ENCODE results near the gene CRYL1.

- TF ChIP-seq, protein P1, sequence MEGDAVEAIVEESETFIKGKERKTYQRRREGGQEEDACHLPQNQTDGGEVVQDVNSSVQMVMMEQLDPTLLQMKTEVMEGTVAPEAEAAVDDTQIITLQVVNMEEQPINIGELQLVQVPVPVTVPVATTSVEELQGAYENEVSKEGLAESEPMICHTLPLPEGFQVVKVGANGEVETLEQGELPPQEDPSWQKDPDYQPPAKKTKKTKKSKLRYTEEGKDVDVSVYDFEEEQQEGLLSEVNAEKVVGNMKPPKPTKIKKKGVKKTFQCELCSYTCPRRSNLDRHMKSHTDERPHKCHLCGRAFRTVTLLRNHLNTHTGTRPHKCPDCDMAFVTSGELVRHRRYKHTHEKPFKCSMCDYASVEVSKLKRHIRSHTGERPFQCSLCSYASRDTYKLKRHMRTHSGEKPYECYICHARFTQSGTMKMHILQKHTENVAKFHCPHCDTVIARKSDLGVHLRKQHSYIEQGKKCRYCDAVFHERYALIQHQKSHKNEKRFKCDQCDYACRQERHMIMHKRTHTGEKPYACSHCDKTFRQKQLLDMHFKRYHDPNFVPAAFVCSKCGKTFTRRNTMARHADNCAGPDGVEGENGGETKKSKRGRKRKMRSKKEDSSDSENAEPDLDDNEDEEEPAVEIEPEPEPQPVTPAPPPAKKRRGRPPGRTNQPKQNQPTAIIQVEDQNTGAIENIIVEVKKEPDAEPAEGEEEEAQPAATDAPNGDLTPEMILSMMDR (IDR thresholded peaks at IDR 0.05): no peak
- no peak for TF ChIP-seq EZH2 (IDR thresholded peaks at IDR 0.05; ENCODE audit: borderline replicate concordance, insufficient read depth, low read depth, low read length, poor library complexity, severe bottlenecking)
Observed at GRCh38 chr13:20497006-20497775, 28.5 kb downstream of the CRYL1 start.
